Activated CD4-positive, alpha-beta T cell treated with anti-CD3 and anti-CD28 coated beads, Interleukin-2, amount 10 ng/mL, durations not matched to agents 24 days and 14 days (primary cell): ENCODE data around the gene GYS1. TPM values are rescaled to one million over a fixed set of nuclear protein-coding genes. Genes with fewer than 3 reads are reported as not detected.

Experiments used
- DNase-seq: peaks from one replicate; pipeline ENCODE4 v3.0.0; 2022
- H3K27ac Mint-ChIP-seq: one replicate; pipeline ENCODE4 v1.8.0; 2022; ENCODE audit warnings: mild to moderate bottlenecking, mixed read lengths
- H3K27me3 Mint-ChIP-seq: one replicate; pipeline ENCODE4 v1.8.0; 2022; ENCODE audit warnings: mixed read lengths
- H3K36me3 Mint-ChIP-seq: one replicate; pipeline ENCODE4 v1.8.0; 2022; ENCODE audit warnings: low read depth, mild to moderate bottlenecking, mixed read lengths
- H3K4me1 Mint-ChIP-seq: one replicate; pipeline ENCODE4 v1.8.0; 2021; ENCODE audit warnings: mixed read lengths
- H3K4me3 Mint-ChIP-seq: one replicate; pipeline ENCODE4 v1.8.0; 2022; ENCODE audit warnings: mild to moderate bottlenecking, moderate library complexity, mixed read lengths
- H3K9me3 Mint-ChIP-seq: one replicate; pipeline ENCODE4 v1.8.0; 2021; ENCODE audit warnings: mixed read lengths
- intact Hi-C: fragments of 100-400 bp; cut with micrococcal nuclease; formaldehyde crosslinking; loops from one replicate; pipeline ENCODE4 v1.15.1; 2023
- total RNA-seq: library from RNA; stranded (reverse); gene quantifications from 2 replicates; pipeline ENCODE4 v1.2.3, GENCODE V29; 2022

GYS1 gene
- total RNA-seq, 1 donor from 2014 or later, result 73.8 TPM

DNA sequence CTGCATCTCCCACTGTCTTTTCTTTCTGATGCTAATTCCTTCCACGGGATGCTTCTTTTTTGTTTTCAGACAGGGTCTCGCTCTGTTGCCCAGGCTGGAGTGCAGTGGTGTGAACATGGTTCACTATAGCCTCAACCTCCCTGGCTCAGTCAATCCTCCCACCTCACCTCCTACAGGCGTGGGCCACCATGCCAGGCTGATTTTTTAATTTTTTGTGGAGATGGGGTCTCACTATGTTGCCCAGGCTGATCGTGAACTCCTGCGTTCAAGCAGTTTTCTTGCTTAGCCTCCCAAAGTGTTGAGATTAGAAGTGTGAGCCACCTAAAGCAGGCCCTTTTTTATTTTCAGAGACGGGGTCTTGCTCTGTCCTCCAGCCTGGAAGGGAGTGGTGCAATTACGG is 4.8 kb downstream of the GYS1 start:
- no peak overlapping the region for H3K4me3 Mint-ChIP-seq
- H3K27ac Mint-ChIP-seq, result peak overlapping the region; percentile 50
- H3K4me1 Mint-ChIP-seq, result peaks cover 21% of the 10 kb centered on the region
- intact Hi-C loops, result no loop called here
- H3K27me3 Mint-ChIP-seq, result no peaks in the 10 kb centered on the region
- DNase-seq, result no peak
- H3K9me3 Mint-ChIP-seq, result no peaks in the 10 kb centered on the region
- H3K36me3 Mint-ChIP-seq, result peaks cover 36% of the 10 kb centered on the region

DNA sequence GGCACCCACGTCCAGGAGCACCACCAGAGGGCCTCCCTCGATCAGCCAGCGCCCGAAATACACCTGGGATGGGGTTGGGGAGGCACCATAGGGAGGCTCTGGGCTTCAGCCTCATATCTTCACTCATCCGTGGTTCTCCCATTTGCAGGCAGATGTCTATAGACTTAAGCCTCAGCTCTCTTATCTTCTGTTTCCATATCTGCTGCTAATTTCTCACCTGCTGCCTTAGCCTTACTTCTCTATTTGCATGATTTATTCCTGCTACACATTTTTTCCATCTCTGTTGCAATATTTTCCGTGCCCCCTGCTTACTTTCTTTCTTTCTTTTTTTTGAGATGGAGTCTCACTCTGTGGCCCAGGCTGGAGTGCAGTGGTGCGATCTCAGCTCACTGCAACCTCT is 5.8 kb downstream of the GYS1 start:
- H3K9me3 Mint-ChIP-seq, result no peaks in the 10 kb centered on the region
- peaks cover 19% of the 10 kb centered on the region for H3K4me1 Mint-ChIP-seq
- no peak overlapping the region for H3K4me3 Mint-ChIP-seq
- H3K27me3 Mint-ChIP-seq, result no peaks in the 10 kb centered on the region
- DNase-seq, result no peak
- peaks cover 44% of the 10 kb centered on the region for H3K36me3 Mint-ChIP-seq
- intact Hi-C loops, result no loop called here
- H3K27ac Mint-ChIP-seq, result peak overlapping the region; percentile 50

DNA sequence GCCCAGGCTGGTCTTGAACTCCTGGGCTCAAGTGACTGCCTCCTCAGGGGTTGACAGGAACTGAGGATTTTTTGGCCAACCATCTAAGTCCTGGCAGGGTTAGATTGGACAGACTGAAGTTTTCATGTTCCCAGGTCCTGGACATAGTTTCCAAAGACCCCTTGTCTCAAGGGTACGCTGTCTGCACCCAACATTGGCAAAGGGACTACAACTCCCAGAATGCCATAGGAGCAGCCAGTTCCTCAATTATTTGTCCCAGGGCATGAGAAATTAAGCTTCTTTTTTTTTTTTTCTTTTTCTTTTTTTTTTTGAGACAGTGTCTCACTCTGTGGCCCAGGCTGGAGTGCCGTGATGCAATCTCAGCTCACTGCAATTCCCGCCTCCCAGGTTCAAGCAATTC is 6.9 kb downstream of the GYS1 start:
- H3K27ac Mint-ChIP-seq, result no peak overlapping the region
- H3K4me1 Mint-ChIP-seq, result peaks cover 15% of the 10 kb centered on the region
- H3K9me3 Mint-ChIP-seq, result no peaks in the 10 kb centered on the region
- intact Hi-C loops, result no loop called here
- peaks cover 54% of the 10 kb centered on the region for H3K36me3 Mint-ChIP-seq
- H3K4me3 Mint-ChIP-seq, result no peak overlapping the region
- H3K27me3 Mint-ChIP-seq, result no peaks in the 10 kb centered on the region
- no peak for DNase-seq

DNA sequence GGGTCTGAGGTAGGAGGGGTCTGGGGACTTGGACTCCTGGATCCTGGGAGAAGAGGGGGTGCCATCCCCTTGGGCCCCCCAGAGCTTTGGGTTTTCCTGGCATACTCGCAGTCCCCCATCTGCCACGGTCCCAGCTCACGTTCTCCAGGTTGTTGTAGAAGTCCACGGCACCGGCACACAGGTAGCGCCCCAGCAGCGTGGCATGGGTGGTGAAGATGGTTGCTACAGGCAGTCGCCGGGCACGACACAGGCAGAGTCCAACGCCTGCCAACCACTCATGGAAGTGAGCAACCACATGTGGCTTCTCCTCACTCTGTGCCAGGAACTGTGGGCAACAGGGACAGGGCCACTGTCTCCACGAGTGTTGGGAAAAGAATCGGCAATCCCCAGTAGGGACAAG is 7.4 kb downstream of the GYS1 start:
- H3K27me3 Mint-ChIP-seq, result no peaks in the 10 kb centered on the region
- no peaks in the 10 kb centered on the region for H3K9me3 Mint-ChIP-seq
- H3K27ac Mint-ChIP-seq, result no peak overlapping the region
- intact Hi-C loops, result no loop called here
- no peak overlapping the region for H3K4me3 Mint-ChIP-seq
- peaks cover 51% of the 10 kb centered on the region for H3K36me3 Mint-ChIP-seq
- no peak for DNase-seq
- H3K4me1 Mint-ChIP-seq, result peaks cover 10% of the 10 kb centered on the region

DNA sequence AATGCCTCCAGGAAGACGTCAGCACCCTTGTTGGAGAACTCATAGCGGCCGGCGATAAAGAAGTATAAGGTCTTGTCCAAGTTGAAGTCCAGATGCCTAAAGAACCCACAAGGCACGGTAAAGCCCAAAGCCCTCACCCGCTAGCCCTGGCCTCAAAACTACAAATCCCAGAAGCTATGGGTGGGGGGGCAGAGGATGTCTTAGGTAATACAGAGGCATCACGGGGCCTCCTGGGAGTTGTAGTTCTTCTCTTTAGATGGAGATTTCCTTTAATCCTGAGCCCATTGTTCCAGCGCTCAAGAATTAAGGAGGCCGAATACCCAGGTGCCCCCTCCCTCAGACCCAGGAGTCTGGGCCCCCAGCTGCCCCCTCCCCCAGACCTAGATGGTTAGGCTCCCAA is 10.8 kb downstream of the GYS1 start:
- no peak for DNase-seq
- no peak overlapping the region for H3K27ac Mint-ChIP-seq
- intact Hi-C loops, result no loop called here
- H3K4me1 Mint-ChIP-seq, result peaks cover 6% of the 10 kb centered on the region
- H3K4me3 Mint-ChIP-seq, result no peak overlapping the region
- H3K9me3 Mint-ChIP-seq, result no peaks in the 10 kb centered on the region
- no peaks in the 10 kb centered on the region for H3K27me3 Mint-ChIP-seq
- peaks cover 47% of the 10 kb centered on the region for H3K36me3 Mint-ChIP-seq

DNA sequence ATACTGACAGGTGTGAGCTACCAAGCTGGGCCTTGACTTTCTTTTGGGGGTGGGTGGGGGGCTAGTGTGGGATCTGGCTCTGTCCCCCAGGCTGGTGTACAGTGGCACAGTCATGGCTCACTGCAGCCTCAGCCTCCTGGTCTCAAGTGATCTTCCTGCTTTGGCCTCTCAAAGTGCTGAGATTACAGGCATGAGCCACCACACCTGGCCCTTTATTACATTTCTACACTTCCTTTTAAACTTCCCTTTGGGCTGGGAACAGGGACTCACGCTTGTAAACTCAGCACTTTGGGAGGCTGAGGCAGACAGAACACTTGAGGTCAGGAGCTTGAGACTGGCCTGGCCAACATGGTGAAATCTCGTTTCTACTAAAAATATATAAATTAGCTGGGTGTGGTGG is 16.0 kb downstream of the GYS1 start:
- no peak for DNase-seq
- Mint-ChIP-seq H3K9me3 (no peaks in the 10 kb centered on the region), H3K27ac (no peak overlapping the region), H3K36me3 (peaks cover 33% of the 10 kb centered on the region), H3K27me3 (no peaks in the 10 kb centered on the region), H3K4me3 (no peak overlapping the region), H3K4me1 (peaks cover 6% of the 10 kb centered on the region)
- intact Hi-C loops, result no loop called here

DNA sequence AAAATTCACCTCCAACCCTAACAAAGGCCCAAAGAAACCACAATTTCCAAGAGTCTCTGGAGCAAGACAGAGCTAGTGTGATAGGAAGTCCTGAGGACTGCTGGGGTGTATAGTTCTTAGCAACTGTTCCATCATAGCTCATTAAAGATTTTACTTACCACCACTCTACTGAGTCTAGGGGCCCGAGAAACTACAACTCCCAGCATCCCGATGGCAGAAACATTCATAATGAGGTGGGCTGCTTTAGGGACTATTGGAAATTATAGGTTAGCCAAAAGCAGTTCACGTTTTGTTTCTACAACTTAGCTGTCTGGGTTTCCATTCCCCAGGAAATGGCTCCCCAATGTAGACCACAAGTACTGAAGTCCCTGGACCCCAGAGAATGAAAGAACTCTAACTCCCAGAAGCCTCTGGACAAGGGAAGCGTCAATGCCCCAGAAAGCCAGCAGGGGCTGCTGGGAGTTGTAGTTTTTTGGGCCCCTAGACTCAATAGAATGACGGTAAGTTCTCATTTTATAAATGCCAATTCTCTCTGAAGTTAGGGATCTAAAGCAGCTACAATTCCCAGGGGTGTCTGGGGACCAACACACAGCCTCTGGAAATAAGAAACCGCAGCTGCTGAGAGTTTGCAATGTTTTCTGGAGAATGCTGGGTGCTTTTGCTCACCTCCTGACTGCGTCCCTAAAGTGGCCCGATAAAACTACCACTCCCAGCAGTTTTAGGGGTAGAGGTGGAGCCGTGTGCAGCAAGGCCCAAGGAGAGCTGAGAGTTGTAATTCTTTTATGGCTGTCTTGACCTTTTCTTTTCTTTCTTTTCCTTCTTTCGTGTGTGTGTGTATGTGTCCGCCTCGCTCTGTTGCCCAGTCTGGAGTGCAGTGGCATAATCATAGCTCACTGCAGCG is 16.9 kb downstream of the GYS1 start:
- intact Hi-C loops, result no loop called here
- Mint-ChIP-seq H3K4me3 (no peak overlapping the region), H3K27me3 (no peaks in the 10 kb centered on the region), H3K9me3 (no peaks in the 10 kb centered on the region), H3K27ac (no peak overlapping the region), H3K4me1 (peaks cover 7% of the 10 kb centered on the region), H3K36me3 (peaks cover 26% of the 10 kb centered on the region)
- peak; percentile 81 for DNase-seq

DNA sequence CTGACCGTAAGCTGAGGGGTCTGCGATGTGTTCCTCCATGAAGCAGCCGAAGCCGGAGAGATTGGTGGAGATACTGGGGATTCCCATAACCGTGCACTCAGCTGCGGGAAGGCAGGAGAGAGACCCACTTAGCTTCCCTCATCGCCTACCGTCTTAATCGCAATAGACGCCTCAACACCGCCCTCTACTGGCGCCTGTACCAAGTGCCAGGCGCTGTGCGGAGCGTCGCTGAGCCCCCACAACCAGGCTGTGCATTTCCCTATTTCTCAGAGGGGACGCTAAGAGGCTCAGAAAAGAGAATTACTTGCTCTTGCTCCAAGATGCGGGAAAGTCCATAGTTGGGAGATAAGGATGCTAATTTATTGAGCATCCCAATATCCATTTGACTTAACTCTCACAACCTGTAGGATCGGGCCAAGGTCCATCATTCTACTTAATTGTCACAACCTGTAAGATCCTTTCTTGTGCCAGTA is 22.1 kb downstream of the GYS1 start:
- Mint-ChIP-seq H3K4me3 (no peak overlapping the region), H3K9me3 (no peaks in the 10 kb centered on the region), H3K27ac (peak overlapping the region; percentile 36), H3K4me1 (peaks cover 20% of the 10 kb centered on the region), H3K36me3 (peaks cover 40% of the 10 kb centered on the region), H3K27me3 (no peaks in the 10 kb centered on the region)
- DNase-seq, result peak; percentile 94
- intact Hi-C loops, result no loop called here

DNA sequence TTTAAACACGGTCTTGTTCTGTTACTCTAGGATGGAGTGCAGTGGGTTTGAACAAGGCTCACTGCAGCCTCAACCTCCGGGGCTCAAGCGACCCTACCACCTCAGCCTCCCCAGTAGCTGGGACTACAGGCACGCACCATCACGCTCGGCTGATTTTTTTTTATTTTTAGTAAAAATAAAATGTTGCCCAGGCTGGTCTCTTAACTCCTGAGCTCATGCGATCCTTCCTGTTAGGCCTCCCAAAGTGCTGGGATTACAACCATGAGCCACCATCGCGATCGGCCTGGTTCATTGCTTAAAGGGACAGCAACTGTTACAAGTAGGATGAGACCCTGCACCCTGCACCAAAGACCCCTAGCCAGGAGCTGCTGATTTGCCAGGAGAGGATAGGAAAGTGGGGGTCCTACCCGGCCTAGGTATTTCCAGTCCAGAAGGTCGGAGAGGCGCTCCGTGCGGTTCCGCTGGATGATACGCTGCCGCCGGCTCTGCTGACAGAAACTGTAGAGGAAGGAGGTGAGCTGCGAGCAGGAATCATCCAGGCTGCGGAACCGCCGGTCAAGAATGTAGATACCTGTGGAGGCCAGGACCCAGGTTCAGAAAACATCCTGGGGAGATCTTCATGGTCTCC is 22.9 kb downstream of the GYS1 start:
- H3K9me3 Mint-ChIP-seq, result no peaks in the 10 kb centered on the region
- H3K36me3 Mint-ChIP-seq, result peaks cover 47% of the 10 kb centered on the region
- no peak overlapping the region for H3K27ac Mint-ChIP-seq
- no peak for DNase-seq
- intact Hi-C loops, result no loop called here
- no peaks in the 10 kb centered on the region for H3K27me3 Mint-ChIP-seq
- H3K4me1 Mint-ChIP-seq, result peaks cover 27% of the 10 kb centered on the region
- H3K4me3 Mint-ChIP-seq, result no peak overlapping the region

DNA sequence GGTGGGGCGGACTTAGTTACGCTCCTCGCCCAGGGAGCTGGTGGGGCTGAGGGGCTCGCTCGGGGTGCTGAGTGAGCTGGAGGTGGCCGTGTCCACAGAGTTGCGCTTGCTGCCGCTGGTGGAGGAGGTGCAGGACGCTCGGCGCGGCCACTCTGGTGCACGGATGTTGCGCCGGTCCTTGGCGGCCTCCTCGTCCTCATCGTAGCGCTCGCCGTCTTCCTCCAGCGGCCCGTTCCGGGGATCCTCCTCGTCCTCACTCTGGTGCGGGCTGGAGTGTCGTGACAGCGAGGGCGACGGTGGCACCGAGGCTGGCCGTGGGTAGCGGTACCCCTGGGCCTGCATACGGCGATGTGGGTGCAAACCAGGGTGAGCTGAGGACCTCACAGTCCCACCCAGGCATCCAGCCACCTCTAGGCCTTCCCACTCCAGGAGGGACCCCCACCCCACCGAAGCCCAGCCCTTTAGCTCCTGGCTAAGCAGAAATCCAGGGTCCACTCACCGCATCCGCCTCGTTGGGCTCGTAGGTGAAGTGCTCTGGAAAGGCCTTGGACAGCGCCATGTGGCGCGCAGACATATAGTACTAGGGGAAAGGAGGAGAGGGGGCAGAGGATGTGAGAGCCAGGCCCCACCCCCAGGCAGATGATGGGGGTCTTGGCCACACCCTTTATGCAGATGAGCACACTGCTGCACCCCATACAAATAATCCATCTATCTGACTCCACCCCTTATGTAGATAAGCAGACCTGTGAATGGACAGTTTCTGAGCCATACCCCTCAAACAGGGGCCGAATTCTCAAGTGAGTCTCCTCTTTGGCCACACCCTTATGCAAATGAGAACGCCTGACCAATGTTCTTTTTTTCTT is 23.6 kb downstream of the GYS1 start:
- H3K4me3 Mint-ChIP-seq, result no peak overlapping the region
- peaks cover 48% of the 10 kb centered on the region for H3K36me3 Mint-ChIP-seq
- intact Hi-C loops, result no loop called here
- no peak overlapping the region for H3K27ac Mint-ChIP-seq
- no peaks in the 10 kb centered on the region for H3K27me3 Mint-ChIP-seq
- H3K4me1 Mint-ChIP-seq, result peaks cover 34% of the 10 kb centered on the region
- DNase-seq, result peak; percentile 68
- H3K9me3 Mint-ChIP-seq, result no peaks in the 10 kb centered on the region

DNA sequence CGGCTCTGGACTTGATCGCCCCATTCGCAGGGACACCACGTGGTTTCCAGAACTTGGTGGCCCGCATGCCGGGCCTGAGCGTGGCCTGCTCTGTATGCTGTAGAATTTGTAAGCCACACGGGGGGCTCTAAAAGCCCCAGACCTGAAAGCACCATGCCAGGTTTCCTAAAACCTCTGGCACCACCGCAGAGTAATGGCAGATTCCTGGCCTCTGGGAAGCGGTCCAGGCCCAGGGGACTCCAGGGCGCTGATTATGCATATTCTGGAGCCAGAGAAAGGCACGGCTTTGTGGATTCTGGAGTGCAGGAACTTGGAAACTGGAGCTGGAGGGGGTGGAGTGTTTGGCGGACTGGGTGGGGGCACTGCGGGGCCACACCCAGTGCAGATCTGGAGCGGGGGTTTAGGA is 24.3 kb downstream of the GYS1 start:
- DNase-seq, result no peak
- intact Hi-C loops, result no loop called here
- Mint-ChIP-seq H3K4me3 (no peak overlapping the region), H3K4me1 (peaks cover 41% of the 10 kb centered on the region), H3K27me3 (no peaks in the 10 kb centered on the region), H3K27ac (no peak overlapping the region), H3K36me3 (peaks cover 49% of the 10 kb centered on the region), H3K9me3 (no peaks in the 10 kb centered on the region)

DNA sequence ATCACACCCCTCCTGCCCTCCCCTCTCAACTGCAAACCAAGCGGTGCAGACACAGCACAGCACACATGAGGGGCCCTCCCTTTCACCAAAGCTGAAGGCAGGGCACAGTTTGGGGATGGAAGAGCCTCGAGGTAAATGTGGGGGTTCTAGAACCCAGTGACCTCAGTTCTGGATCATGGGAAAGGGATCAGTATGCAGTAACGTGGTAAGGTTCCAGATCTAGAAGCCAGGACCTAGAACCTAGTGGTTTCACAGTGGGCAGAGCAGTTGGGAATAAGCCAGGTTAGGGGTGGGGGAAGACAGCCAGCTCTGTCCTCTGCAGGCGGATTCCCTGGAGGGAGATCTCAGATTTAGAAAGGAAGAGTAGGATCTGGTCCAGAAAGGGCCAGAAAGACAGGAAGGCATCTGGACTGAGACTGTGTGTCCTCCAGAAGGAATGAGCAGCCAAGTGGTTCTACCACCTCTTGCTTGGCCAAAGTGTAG is 24.9 kb downstream of the GYS1 start:
- H3K4me1 Mint-ChIP-seq, result peaks cover 47% of the 10 kb centered on the region
- H3K27me3 Mint-ChIP-seq, result no peaks in the 10 kb centered on the region
- DNase-seq, result no peak
- H3K36me3 Mint-ChIP-seq, result peaks cover 50% of the 10 kb centered on the region
- H3K27ac Mint-ChIP-seq, result peak overlapping the region; percentile 54
- no peaks in the 10 kb centered on the region for H3K9me3 Mint-ChIP-seq
- intact Hi-C loops, result no loop called here
- peak overlapping the region; percentile 28 for H3K4me3 Mint-ChIP-seq

DNA sequence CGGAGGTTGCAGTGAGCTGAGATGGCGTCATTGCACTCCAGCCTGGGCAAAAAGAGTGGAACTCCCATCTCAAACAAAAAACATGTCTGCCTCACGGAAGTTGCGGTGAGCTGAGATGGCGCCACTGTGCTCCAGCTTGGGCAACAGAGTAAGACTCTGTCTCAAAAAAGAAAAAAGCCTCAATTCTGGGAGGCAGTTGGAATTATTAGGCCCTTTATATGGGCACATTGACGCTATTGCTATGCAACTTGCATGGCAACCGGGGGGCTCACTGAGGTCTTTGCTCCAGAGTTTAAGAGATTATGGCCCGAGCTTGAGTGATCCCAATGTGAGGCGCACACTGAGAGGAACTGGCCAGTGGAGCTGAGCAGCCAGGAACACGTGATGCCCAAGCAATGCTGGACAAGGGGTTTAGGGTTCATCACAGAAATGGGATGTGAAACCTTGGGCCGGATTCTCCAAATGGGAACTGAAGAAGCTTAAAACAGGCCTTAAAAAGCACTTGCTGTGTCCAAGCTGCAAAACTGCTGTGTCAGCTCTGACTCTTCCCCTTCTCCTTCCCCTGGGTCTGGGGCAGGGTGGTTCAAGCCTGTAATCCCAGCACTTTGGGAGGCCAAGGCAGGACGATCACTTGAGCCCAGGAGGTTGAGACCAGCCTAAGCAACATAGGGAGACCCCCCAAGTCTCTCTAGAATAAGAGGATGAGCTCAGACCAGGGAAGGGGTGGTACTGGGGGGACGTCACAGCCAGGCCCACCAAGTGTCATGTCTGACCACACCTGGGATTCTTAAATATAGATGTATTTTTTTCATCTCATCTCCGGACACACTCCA is 25.5 kb downstream of the GYS1 start:
- Mint-ChIP-seq H3K4me1 (peaks cover 50% of the 10 kb centered on the region), H3K27ac (peak overlapping the region; percentile 54), H3K9me3 (no peaks in the 10 kb centered on the region), H3K27me3 (no peaks in the 10 kb centered on the region), H3K4me3 (peak overlapping the region; percentile 100), H3K36me3 (peaks cover 48% of the 10 kb centered on the region)
- intact Hi-C loops, result no loop called here
- DNase-seq, result peak; percentile 65
